Right lobe of liver (tissue), 6 donors: ENCODE measurements around the gene TECPR1. TPM values are rescaled to one million over a fixed set of nuclear protein-coding genes. Genes with fewer than 3 reads are reported as not detected.

ENCODE experiments used
- ATAC-seq, 4 donors: fragments of 200-7000 bp; cut with Tn5 transposase; one replicate each; pipeline ENCODE4 v1.9.1; 2020; ENCODE audit warnings: mild to moderate bottlenecking in 4 of 4, moderate library complexity in 4 of 4
- DNase-seq, 3 donors: peaks; one replicate each; pipeline ENCODE4 v3.0.0-alpha.2; 2020
- H3K27ac ChIP-seq, 3 donors: fragments of 200-600 bp; one replicate each; pipeline ENCODE4 v1.8.0; 2022
- H3K27me3 ChIP-seq, 2 donors: fragments of 200-600 bp; one replicate each; pipeline ENCODE4 v1.8.0; 2022
- H3K36me3 ChIP-seq, 4 donors: fragments of 200-600 bp; sonication (generic) in 1 of 4; one replicate each; pipeline versions ENCODE4 v1.5.1 to v1.8.0; 2017 to 2022; ENCODE audit warnings: control low read depth in 1 of 4
- H3K4me1 ChIP-seq, 4 donors: fragments of 200-600 bp; sonication (generic) in 1 of 4; one replicate each; pipeline versions ENCODE4 v1.5.1 to v1.8.0; 2017 to 2022; ENCODE audit warnings: control low read depth in 1 of 4
- H3K4me3 ChIP-seq, 3 donors: fragments of 200-600 bp; one replicate each; pipeline ENCODE4 v1.8.0; 2022
- H3K9me3 ChIP-seq, 4 donors: fragments of 200-600 bp; sonication (generic) in 1 of 4; one replicate each; pipeline versions ENCODE4 v1.5.1 to v1.8.0; 2017 to 2022; ENCODE audit warnings: control low read depth in 1 of 4
- CTCF ChIP-seq, 4 donors: fragments of 200-600 bp in 3 of 4; fragments of 450-650 bp in 1 of 4; IDR thresholded peaks; one replicate each; pipeline versions ENCODE4 v1.5.1 to v1.8.0; 2016 to 2022; ENCODE audit warnings: antibody characterized with exemption in 4 of 4, mild to moderate bottlenecking in 2 of 4
- POLR2A ChIP-seq: fragments of 450-650 bp; IDR thresholded peaks from one replicate; pipeline ENCODE4 v1.6.1; 2017; ENCODE audit warnings: antibody characterized with exemption, mild to moderate bottlenecking
- WGBS: methylation state at CpG from one replicate; pipeline ENCODE4 v1.1.6; 2018; ENCODE audit warnings: low coverage, low lambda C conversion rate; ENCODE audit not compliant: insufficient coverage; ENCODE audit errors: missing lambda C conversion rate; 5-methylcytosine and 5-hydroxymethylcytosine counted together
- intact Hi-C, 2 donors: fragments of 100-400 bp; cut with DNase I; formaldehyde crosslinking; loops; one replicate each; pipeline versions ENCODE4 v1.11.2 to v1.14.1; 2022
- total RNA-seq, 6 experiments: library from RNA; depleted of rRNA in 2 of 6; stranded (reverse); fragments of >200 nt in 2 of 6; fragmentation: NEBNext Ultra II Directional in 3 of 6; extraction: Animal tissue kit (Norgen Biotek cat#: 25700) in 3 of 6; gene quantifications; one replicate each; pipeline versions ENCODE4 v1.1.0 to v1.2.4, GENCODE V29; 2016 to 2023
- donor health status: DM: no; HTN: yes; CAD: no.
- donor health status: DM: no; HTN: no; CAD: no.
- donor health status: DM: no; HTN: no; CAD: no.
- donor health status: DM: no; HTN: yes; CAD: no.
- donor health status: DM: no; HTN: yes; CAD: no.

TECPR1 gene
- total RNA-seq, 6 experiments from 2014 or later, result 9.4 to 14.9 (median 12.4) TPM

GRCh38 chr7:98241674-98242241 lies 10.3 kb downstream of the TECPR1 start:
- no peak for TF ChIP-seq CTCF (IDR thresholded peaks at IDR 0.05)
- no peak for TF ChIP-seq POLR2A
- Histone ChIP-seq H3K27me3 (no peaks in the 10 kb centered on the region), H3K9me3 (no peaks in the 10 kb centered on the region), H3K4me3 (no peak overlapping the region), H3K4me1 (no peaks in the 10 kb centered on the region), H3K27ac (no peak overlapping the region), H3K36me3 (peaks cover 0 to 10% (median 0%) of the 10 kb centered on the region in 4 donors)
- 67% methylated on average over 3 of the region's 16 CpGs for WGBS
- intact Hi-C loops, result no loop called here
- ATAC-seq (peak in 1 of 4 donors; percentile 16), DNase-seq (no peak)

GRCh38 chr7:98240961-98241673 lies 10.9 kb downstream of the TECPR1 start:
- intact Hi-C loops, result no loop called here
- H3K27ac ChIP-seq, result no peak overlapping the region
- H3K27me3 ChIP-seq, result no peaks in the 10 kb centered on the region
- no peak for TF ChIP-seq POLR2A
- TF ChIP-seq CTCF (IDR thresholded peaks at IDR 0.05), result peak; percentile 55 to 76 (median 72)
- no peaks in the 10 kb centered on the region for H3K4me1 ChIP-seq
- ATAC-seq, result peak; percentile 64 to 81 (median 79)
- H3K9me3 ChIP-seq, result no peaks in the 10 kb centered on the region
- peak in 2 of 3 donors; percentile 50 to 52 for DNase-seq
- H3K36me3 ChIP-seq, result peaks cover 0 to 10% (median 0%) of the 10 kb centered on the region in 4 donors
- H3K4me3 ChIP-seq, result no peak overlapping the region
- WGBS, result 10% methylated on average over 5 of the region's 19 CpGs

- DNase-seq, result no peak
- Histone ChIP-seq H3K4me1 (no peaks in the 10 kb centered on the region), H3K27me3 (no peaks in the 10 kb centered on the region), H3K27ac (no peak overlapping the region), H3K36me3 (peaks cover 0 to 10% (median 0%) of the 10 kb centered on the region in 4 donors), H3K9me3 (no peaks in the 10 kb centered on the region), H3K4me3 (no peak overlapping the region)
- no peak for ATAC-seq
- intact Hi-C loops, result no loop called here
- TF ChIP-seq POLR2A, result no peak
- TF ChIP-seq CTCF (IDR thresholded peaks at IDR 0.05), result no peak
- 65% methylated on average over 2 of the region's 9 CpGs for whole genome bisulfite sequencing
These were observed 13.1 kb downstream of the TECPR1 start for GRCh38 chr7:98238976-98239375.

- H3K4me1 ChIP-seq, result no peaks in the 10 kb centered on the region
- H3K4me3 ChIP-seq, result no peak overlapping the region
- no peak overlapping the region for H3K27ac ChIP-seq
- ATAC-seq (no peak), DNase-seq (no peak)
- no peaks in the 10 kb centered on the region for H3K9me3 ChIP-seq
- H3K27me3 ChIP-seq, result no peaks in the 10 kb centered on the region
- intact Hi-C loops, result no loop called here
- no peak for TF ChIP-seq CTCF (IDR thresholded peaks at IDR 0.05)
- no peak for TF ChIP-seq POLR2A
- H3K36me3 ChIP-seq, result peaks cover 0 to 10% (median 0%) of the 10 kb centered on the region in 4 donors
- WGBS, result 80% methylated on average over 1 of the region's 4 CpGs
These were observed 14.0 kb downstream of the TECPR1 start for GRCh38 chr7:98238076-98238475.
